Measurements from ENCODE around the gene ADCY1.

ADCY1 gene

GRCh38 chr7:45699726-45700390, 125.7 kb downstream of the ADCY1 start:
- no peak overlapping the region for H3K4me3 ChIP-seq (ENCODE audit: low read length)
- no peak for DNase-seq (ENCODE audit: low read depth)
- TF ChIP-seq, protein P1, sequence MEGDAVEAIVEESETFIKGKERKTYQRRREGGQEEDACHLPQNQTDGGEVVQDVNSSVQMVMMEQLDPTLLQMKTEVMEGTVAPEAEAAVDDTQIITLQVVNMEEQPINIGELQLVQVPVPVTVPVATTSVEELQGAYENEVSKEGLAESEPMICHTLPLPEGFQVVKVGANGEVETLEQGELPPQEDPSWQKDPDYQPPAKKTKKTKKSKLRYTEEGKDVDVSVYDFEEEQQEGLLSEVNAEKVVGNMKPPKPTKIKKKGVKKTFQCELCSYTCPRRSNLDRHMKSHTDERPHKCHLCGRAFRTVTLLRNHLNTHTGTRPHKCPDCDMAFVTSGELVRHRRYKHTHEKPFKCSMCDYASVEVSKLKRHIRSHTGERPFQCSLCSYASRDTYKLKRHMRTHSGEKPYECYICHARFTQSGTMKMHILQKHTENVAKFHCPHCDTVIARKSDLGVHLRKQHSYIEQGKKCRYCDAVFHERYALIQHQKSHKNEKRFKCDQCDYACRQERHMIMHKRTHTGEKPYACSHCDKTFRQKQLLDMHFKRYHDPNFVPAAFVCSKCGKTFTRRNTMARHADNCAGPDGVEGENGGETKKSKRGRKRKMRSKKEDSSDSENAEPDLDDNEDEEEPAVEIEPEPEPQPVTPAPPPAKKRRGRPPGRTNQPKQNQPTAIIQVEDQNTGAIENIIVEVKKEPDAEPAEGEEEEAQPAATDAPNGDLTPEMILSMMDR (conservative IDR thresholded peaks at IDR 0.05; ENCODE audit: low read depth, low read length), result no peak

- DNase-seq (ENCODE audit: low read depth), result no peak
- no peak overlapping the region for H3K4me3 ChIP-seq (ENCODE audit: low read length)
- TF ChIP-seq, protein P1 (conservative IDR thresholded peaks at IDR 0.05; ENCODE audit: low read depth, low read length), result no peak
These were observed 126.4 kb downstream of the ADCY1 start for GRCh38 chr7:45700556-45700955.

GRCh38 chr7:45701701-45702510, 127.7 kb downstream of the ADCY1 start:
- DNase-seq (ENCODE audit: low read depth), result no peak
- TF ChIP-seq, protein P1 (conservative IDR thresholded peaks at IDR 0.05; ENCODE audit: low read depth, low read length), result no peak
- H3K4me3 ChIP-seq (ENCODE audit: low read length), result no peak overlapping the region

GRCh38 chr7:45702751-45703150, 128.6 kb downstream of the ADCY1 start:
- no peak overlapping the region for H3K4me3 ChIP-seq (ENCODE audit: low read length)
- DNase-seq (ENCODE audit: low read depth), result no peak
- TF ChIP-seq, protein P1 (conservative IDR thresholded peaks at IDR 0.05; ENCODE audit: low read depth, low read length), result no peak

- TF ChIP-seq, protein P1 (conservative IDR thresholded peaks at IDR 0.05; ENCODE audit: low read depth, low read length), result no peak
- no peak for DNase-seq (ENCODE audit: low read depth)
- H3K4me3 ChIP-seq (ENCODE audit: low read length), result no peak overlapping the region
These were observed 129.2 kb downstream of the ADCY1 start for GRCh38 chr7:45703373-45703821.

DNA sequence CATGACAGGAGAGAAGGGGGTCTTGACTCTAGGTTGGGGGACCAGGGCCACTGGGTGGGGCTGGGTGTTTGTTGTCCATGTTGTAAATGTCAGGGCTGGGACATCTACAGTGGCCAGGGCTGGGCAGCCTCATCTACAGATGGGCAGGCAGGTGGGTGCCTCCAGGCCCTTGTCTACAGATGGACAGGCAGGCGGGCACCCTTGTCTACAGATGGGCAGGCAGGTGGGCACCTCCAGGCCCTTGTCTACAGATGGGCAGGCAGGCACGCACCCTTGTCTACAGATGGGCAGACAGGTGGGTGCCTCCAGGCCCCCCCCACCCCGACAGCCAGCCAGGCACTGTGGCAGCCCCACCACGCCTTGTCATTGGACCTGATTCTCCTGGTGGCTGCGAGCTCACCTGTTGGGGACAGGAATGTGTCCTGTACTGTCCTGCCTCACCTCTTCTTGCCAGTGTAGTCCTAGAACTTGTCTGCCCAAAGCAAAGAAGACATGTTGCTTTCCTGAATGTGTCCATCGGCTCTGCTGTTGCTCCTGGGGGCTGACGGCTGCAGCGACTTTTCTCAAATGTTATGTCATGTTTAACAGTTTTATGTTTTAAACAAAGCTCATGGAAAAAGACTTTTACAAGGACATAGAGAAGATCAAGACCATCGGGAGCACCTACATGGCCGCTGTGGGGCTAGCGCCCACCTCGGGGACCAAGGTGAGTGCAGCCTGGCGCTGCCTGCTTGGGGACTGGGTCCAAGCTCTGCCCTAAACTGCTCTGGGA, 129.9 kb downstream of the ADCY1 start:
- H3K4me3 ChIP-seq (ENCODE audit: low read length), result no peak overlapping the region
- TF ChIP-seq, protein P1 (conservative IDR thresholded peaks at IDR 0.05; ENCODE audit: low read depth, low read length), result no peak
- DNase-seq (ENCODE audit: low read depth), result no peak
